H1 (cell line): ENCODE results near the gene SHISAL1. TPM values are rescaled to one million over a fixed set of nuclear protein-coding genes. Genes with fewer than 3 reads are reported as not detected.

ENCODE experiments used
- CHD1 ChIP-seq: IDR thresholded peaks from 2 replicates; pipeline ENCODE4 v1.6.1; 2012; ENCODE audit warnings: low read depth, low read length, improper control_type of control experiment
- polyA plus RNA-seq, 7 experiments: library from polyadenylated mRNA; depleted of rRNA in 3 of 7; stranded (reverse) in 5 of 7; unstranded in 2 of 7; fragments of >200 nt in 5 of 7; fragments of 200-250 nt in 2 of 7; gene quantifications; 1 replicate in 5 of 7; 2 replicates in 1 of 7; 4 replicates in 1 of 7; pipeline versions ENCODE4 v1.2.1 to v1.2.3, GENCODE V29; 2011 to 2013; ENCODE audit warnings: missing spikeins in 2 of 7, mixed read lengths in 2 of 7
- total RNA-seq: library from RNA; stranded (reverse); fragmentation: NEBNext Ultra II Directional; extraction: Animal tissue kit (Norgen Biotek cat#: 25700); gene quantifications from 2 replicates; pipeline ENCODE4 v1.2.1, GENCODE V29; 2021

SHISAL1 gene
- total and polyA plus RNA-seq, 2 of the 8 experiments (the other 6 are each of a cell fraction or from before 2014, with no cell fraction given): 3.7 to 5.8 TPM

GRCh38 chr22:44351037-44351436 lies 38.3 kb upstream of the SHISAL1 start (continued):
- TF ChIP-seq CHD1: no peak
